A673 (cell line): Measurements from ENCODE around the gene THADA. TPM values are rescaled to one million over a fixed set of nuclear protein-coding genes. Genes with fewer than 3 reads are reported as not detected.

Experiments used
- BruUV-seq: library from RNA; stranded (reverse); fragments of 400-500 nt; replicated peaks from 2 replicates; lab custom pipeline; 2021; lab: Mats Ljungman, UMichigan
- CTCF ChIA-PET: fragments of 300-600 bp; sonication (Branson Sonifier 250); formaldehyde crosslinking; loops from one replicate; lab custom pipeline; 2022; ENCODE audit warnings: antibody characterized with exemption; lab: Charles Lee
- POLR2A ChIA-PET: fragments of 300-600 bp; sonication (Branson Sonifier 250); formaldehyde crosslinking; loops from one replicate; lab custom pipeline; 2022; ENCODE audit warnings: antibody characterized with exemption; ENCODE audit not compliant: low non-redundant PET; lab: Charles Lee
- DNase-seq: peaks from one replicate; pipeline ENCODE4 v3.0.0-alpha.2; 2015; ENCODE audit warnings: low spot score
- H3K27ac ChIP-seq: fragments of 200-600 bp; sonication (generic); 2 replicates; pipeline ENCODE4 v1.5.1; 2016; ENCODE audit warnings: mixed run types, low read depth, mild to moderate bottlenecking, mixed read lengths, antibody characterized with exemption, low read length; ENCODE audit not compliant: poor library complexity, severe bottlenecking
- H3K27me3 ChIP-seq: fragments of 200-600 bp; sonication (generic); replicated peaks from 2 replicates; pipeline ENCODE4 v1.6.1; 2017; ENCODE audit warnings: mixed run types, low read depth, mild to moderate bottlenecking, mixed read lengths, antibody characterized with exemption, low read length; ENCODE audit not compliant: insufficient read depth, poor library complexity
- H3K36me3 ChIP-seq: fragments of 200-600 bp; sonication (generic); 2 replicates; pipeline ENCODE4 v1.6.1; 2016; ENCODE audit warnings: mixed run types, mild to moderate bottlenecking, mixed read lengths, antibody characterized with exemption, low read length; ENCODE audit not compliant: insufficient read depth, poor library complexity, severe bottlenecking
- H3K4me1 ChIP-seq: fragments of 200-600 bp; sonication (generic); 2 replicates; pipeline ENCODE4 v1.6.1; 2017; ENCODE audit warnings: mixed run types, mild to moderate bottlenecking, mixed read lengths, antibody characterized with exemption, low read length; ENCODE audit not compliant: insufficient read depth, poor library complexity, severe bottlenecking
- H3K4me3 ChIP-seq: fragments of 200-600 bp; sonication (generic); 2 replicates; pipeline ENCODE4 v1.5.1; 2016; ENCODE audit warnings: low read depth, mixed run types, mild to moderate bottlenecking, mixed read lengths, low read length; ENCODE audit not compliant: poor library complexity, severe bottlenecking
- H3K9me3 ChIP-seq: fragments of 200-600 bp; sonication (generic); 2 replicates; pipeline ENCODE4 v1.6.1; 2016; ENCODE audit warnings: mixed run types, low read depth, mild to moderate bottlenecking, mixed read lengths, antibody characterized with exemption, low read length; ENCODE audit not compliant: poor library complexity, severe bottlenecking
- EZH2 ChIP-seq: fragments of 200-600 bp; sonication (generic); IDR thresholded peaks from 2 replicates; pipeline ENCODE4 v1.6.1; 2017; ENCODE audit warnings: borderline replicate concordance, low read depth, mild to moderate bottlenecking, mixed read lengths, antibody characterized with exemption, low read length; ENCODE audit not compliant: poor library complexity, severe bottlenecking
- intact Hi-C: fragments of 100-400 bp; cut with micrococcal nuclease; formaldehyde crosslinking; loops from one replicate; pipeline ENCODE4 v1.10.0; 2022; ENCODE audit not compliant: unreplicated experiment
- total RNA-seq: library from RNA; stranded (reverse); gene quantifications from 2 replicates; pipeline ENCODE4 v1.2.3, GENCODE V29; 2021
- TF ChIP-seq, protein P1 (sequence below): fragments of 300-800, 200-600 bp; sonication (generic); conservative IDR thresholded peaks from 2 replicates; pipeline ENCODE4 v1.5.1; 2017; ENCODE audit warnings: low read depth, mild to moderate bottlenecking, antibody characterized with exemption, low read length, moderate library complexity, mixed read lengths

THADA gene
- total RNA-seq, 1 experiment from 2014 or later: 39.7 TPM

DNA sequence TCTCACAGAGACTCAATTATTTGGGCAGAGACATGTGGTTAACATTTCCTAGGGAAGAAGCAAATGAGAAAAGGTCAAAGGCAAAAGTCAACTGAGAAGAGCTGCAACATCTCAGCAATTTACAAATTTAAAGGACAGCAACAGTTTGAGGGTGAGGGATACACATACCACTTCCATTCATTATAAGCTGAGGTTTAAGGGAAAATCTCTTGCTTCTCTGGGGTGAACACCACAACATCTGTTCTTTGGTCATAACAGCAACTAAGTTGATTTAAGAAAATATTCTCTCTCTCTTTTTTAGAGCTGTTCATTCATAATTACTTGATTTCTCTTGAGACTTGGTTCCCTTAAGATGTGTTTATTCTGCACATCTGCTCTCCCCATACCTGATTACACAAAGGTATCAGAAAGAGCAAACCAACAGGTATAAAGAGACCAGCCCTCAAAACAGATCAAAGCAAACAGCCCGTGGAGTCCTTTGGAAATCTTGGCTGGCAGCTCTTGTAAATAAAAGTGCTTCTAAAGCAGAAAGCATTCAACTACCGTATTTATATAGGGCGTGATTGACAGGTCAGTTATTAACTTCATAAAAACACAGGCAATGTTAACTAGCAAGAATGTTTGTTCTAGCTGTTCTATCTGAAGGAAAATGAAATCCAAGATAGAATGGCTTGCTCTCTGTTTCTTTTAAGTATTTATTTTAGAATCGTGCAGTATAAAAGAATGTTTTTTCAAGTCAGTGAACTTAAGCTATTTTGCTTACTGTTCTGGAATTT is 132.8 kb downstream of the THADA start:
- TF ChIP-seq EZH2: no peak
- TF ChIP-seq, protein P1, sequence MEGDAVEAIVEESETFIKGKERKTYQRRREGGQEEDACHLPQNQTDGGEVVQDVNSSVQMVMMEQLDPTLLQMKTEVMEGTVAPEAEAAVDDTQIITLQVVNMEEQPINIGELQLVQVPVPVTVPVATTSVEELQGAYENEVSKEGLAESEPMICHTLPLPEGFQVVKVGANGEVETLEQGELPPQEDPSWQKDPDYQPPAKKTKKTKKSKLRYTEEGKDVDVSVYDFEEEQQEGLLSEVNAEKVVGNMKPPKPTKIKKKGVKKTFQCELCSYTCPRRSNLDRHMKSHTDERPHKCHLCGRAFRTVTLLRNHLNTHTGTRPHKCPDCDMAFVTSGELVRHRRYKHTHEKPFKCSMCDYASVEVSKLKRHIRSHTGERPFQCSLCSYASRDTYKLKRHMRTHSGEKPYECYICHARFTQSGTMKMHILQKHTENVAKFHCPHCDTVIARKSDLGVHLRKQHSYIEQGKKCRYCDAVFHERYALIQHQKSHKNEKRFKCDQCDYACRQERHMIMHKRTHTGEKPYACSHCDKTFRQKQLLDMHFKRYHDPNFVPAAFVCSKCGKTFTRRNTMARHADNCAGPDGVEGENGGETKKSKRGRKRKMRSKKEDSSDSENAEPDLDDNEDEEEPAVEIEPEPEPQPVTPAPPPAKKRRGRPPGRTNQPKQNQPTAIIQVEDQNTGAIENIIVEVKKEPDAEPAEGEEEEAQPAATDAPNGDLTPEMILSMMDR: no peak
- ChIA-PET CTCF (no interaction called here), POLR2A (no interaction called here)
- Histone ChIP-seq H3K4me3 (no peak overlapping the region), H3K27ac (no peak overlapping the region), H3K36me3 (no peaks in the 10 kb centered on the region), H3K27me3 (no peaks in the 10 kb centered on the region), H3K4me1 (peaks cover 8% of the 10 kb centered on the region), H3K9me3 (no peaks in the 10 kb centered on the region)
- intact Hi-C loops: no loop called here
- no peak for DNase-seq
- BruUV-seq: no TSS peak

DNA sequence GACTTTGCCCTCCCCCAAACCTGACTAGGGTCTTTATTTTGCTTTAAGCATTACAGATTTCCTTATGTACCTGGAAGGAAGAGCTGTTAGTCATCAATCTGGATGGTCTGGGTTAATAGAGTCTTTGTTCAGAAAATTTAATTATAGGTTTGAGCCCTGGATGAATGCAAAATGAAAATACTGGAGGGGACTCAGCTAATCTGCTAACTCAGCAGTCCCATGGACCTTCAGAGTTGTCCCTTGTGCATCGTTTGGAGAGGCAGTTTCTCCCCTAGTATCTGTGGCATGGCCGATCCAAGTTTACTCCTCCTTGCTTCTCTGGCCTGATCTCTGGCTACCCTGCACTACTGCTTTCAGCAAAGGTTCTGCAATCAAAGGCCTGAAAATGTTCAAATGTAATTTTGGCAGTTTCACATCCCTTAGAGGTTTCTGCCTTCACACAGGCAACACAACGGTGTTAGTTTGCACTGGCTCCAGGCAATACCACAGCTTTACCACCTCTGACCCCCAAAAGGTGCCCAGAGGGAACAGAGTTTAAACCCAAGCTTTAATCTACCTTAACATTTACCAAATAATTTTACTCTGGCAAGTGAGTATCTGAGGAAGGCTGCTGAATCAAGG is 134.3 kb downstream of the THADA start:
- DNase-seq: no peak
- Histone ChIP-seq H3K4me1 (peaks cover 8% of the 10 kb centered on the region), H3K9me3 (no peaks in the 10 kb centered on the region), H3K27ac (no peak overlapping the region), H3K27me3 (no peaks in the 10 kb centered on the region), H3K4me3 (no peak overlapping the region), H3K36me3 (no peaks in the 10 kb centered on the region)
- no TSS peak for BruUV-seq
- TF ChIP-seq, protein P1: no peak
- TF ChIP-seq EZH2: no peak
- ChIA-PET POLR2A (no interaction called here), CTCF (no interaction called here)
- intact Hi-C loops: no loop called here

DNA sequence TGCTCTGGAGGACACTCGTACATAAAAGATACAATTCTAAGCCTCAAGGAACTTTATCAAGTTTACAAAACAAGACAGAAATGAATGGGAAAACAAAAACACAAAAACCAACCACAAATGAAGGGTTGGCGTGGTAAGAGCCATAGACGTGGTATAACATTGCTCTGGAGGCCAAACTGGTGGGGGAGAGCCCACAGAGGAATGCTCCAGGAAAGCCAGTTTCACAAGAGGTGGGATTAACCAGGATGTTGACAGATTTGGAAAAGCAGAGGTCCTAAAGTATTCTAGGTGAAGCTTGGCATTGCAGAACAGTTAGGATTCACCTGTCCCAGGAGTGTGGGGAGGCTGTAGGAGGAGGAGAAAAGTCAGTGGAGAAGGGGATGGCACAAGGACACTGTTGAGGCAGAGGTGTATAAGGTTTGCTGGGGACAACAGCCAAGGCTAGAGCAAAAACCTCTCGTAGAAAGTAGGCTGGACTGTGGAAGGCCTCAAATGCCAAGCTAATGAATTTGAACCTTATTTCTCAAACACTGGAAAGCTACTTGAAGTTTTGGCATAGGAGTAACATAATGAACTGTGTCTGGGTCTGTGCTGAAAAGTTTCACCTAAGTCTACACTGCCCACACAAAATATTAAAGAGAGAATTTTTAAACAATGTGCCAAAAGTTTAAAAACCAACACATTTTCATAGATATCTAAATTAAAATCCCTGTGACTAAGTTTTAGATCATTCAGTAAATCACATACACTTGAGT is 135.1 kb downstream of the THADA start:
- CTCF ChIA-PET: no interaction called here
- DNase-seq: no peak
- no peak for TF ChIP-seq EZH2
- TF ChIP-seq, protein P1: no peak
- POLR2A ChIA-PET: no interaction called here
- Histone ChIP-seq H3K27ac (no peak overlapping the region), H3K9me3 (no peaks in the 10 kb centered on the region), H3K36me3 (no peaks in the 10 kb centered on the region), H3K27me3 (no peaks in the 10 kb centered on the region), H3K4me1 (peaks cover 8% of the 10 kb centered on the region), H3K4me3 (no peak overlapping the region)
- no TSS peak for BruUV-seq
- intact Hi-C loops: no loop called here
